ENCODE data around the gene PKN1.
A peak's percentile ranks its signal among the peaks of the same experiment; 100 is the strongest.

PKN1 gene

GRCh38 chr19:14516746-14517438, 83.8 kb downstream of the PKN1 start:
- DNase-seq = no peak

- no peak for DNase-seq
Measured at GRCh38 chr19:14517446-14517839, 84.3 kb downstream of the PKN1 start.

GRCh38 chr19:14517840-14518505, 84.9 kb downstream of the PKN1 start, which contains the start of gene DNAJB1:
Gene DNAJB1 (minus strand): TSS chr19:14518397. CDS start chr19:14518349, 48 bp downstream.
- peak; percentile 65 for DNase-seq

- no peak for DNase-seq
Measured at GRCh38 chr19:14519245-14519859, 86.2 kb downstream of the PKN1 start.

- no peak for DNase-seq
Measured at GRCh38 chr19:14519860-14520407, 86.8 kb downstream of the PKN1 start.

- DNase-seq = no peak
Measured at GRCh38 chr19:14520543-14520942, 87.4 kb downstream of the PKN1 start.
